ENCODE data around the gene MAST4.

GRCh38 chr5:66617991-66618768 is 22.0 kb downstream of the MAST4 start:
- TF ChIP-seq POLR2A (IDR thresholded peaks at IDR 0.05) (no peak), EP300 (IDR thresholded peaks at IDR 0.05) (no peak)
- TF ChIP-seq, protein P1, sequence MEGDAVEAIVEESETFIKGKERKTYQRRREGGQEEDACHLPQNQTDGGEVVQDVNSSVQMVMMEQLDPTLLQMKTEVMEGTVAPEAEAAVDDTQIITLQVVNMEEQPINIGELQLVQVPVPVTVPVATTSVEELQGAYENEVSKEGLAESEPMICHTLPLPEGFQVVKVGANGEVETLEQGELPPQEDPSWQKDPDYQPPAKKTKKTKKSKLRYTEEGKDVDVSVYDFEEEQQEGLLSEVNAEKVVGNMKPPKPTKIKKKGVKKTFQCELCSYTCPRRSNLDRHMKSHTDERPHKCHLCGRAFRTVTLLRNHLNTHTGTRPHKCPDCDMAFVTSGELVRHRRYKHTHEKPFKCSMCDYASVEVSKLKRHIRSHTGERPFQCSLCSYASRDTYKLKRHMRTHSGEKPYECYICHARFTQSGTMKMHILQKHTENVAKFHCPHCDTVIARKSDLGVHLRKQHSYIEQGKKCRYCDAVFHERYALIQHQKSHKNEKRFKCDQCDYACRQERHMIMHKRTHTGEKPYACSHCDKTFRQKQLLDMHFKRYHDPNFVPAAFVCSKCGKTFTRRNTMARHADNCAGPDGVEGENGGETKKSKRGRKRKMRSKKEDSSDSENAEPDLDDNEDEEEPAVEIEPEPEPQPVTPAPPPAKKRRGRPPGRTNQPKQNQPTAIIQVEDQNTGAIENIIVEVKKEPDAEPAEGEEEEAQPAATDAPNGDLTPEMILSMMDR (IDR thresholded peaks at IDR 0.05): no peak

Data from tibial nerve (tissue), 4 donors.